HG03025 (cell line): ENCODE measurements around the gene MMUT.
"Not testable (repeated sequence)": the region's sequence is repeated elsewhere in the genome, so short reads cannot be mapped to it uniquely, and the experiment has no call there.

Experiments
- ATAC-seq: cut with Tn5 transposase; IDR thresholded peaks from one replicate; pipeline ENCODE4 v1.9.1; 2021; ENCODE audit warnings: mild to moderate bottlenecking, moderate library complexity; ENCODE audit not compliant: unreplicated experiment, low FRiP score

MMUT gene

DNA sequence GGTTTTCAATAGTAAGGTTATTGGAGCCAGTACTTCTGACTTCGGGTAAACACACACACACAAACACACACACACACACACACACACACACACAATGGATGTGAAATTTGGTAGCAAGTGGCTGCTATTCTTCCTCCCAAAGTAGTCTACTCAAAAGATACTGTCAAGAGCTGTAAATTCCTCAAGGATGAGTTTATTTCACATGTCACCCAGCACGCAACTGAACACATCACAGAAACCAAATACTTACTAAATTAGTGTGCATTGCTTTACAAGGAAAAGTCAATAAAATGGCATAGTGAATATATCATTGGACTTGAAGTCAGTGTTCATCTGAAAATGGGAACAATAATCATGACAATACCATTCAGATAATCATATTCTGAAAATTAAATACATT is 32.9 kb downstream of the MMUT start:
- no peak for ATAC-seq

GRCh38 chr6:49423817-49424216 is 39.2 kb downstream of the MMUT start:
- ATAC-seq: no peak

DNA sequence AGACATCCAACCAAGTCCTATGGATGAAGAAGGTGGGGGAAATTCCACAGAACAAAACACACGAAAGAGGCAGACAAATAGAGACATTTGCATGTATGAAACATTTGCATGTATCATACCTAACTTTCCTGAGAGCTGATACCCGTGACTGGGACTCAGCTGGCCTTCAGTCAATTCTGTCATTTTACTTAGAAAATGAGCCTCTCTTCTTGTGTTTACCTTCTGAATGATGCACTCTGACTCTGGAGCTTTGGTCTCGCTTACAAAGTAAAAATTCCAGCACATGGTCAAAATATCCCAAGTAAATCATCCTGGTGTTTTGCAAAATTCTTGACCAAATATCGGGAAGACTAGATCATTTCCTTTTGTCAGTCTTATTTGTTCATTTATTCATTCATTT is 46.9 kb downstream of the MMUT start:
- no peak for ATAC-seq

- ATAC-seq: no peak
Observed at GRCh38 chr6:49415358-49415757, 47.7 kb downstream of the MMUT start.

DNA sequence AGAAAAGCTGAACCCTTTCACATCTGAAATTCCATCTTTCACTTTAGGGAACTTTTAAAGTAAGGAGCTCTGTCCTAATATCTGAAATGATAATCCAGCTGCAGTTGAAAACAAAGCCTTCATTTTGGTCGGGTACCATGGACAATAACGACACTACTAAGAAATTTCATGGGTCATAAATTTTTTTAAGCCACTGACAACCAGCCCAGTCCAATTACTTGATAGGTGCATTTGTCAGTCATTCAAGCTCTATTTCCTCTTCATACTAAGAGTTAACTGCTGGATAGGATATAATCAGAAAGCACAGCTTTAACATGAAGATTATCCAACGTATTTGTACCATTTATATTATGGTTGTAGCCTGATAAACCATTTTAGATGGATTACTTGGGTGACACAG is 52.5 kb downstream of the MMUT start:
- ATAC-seq: no peak

DNA sequence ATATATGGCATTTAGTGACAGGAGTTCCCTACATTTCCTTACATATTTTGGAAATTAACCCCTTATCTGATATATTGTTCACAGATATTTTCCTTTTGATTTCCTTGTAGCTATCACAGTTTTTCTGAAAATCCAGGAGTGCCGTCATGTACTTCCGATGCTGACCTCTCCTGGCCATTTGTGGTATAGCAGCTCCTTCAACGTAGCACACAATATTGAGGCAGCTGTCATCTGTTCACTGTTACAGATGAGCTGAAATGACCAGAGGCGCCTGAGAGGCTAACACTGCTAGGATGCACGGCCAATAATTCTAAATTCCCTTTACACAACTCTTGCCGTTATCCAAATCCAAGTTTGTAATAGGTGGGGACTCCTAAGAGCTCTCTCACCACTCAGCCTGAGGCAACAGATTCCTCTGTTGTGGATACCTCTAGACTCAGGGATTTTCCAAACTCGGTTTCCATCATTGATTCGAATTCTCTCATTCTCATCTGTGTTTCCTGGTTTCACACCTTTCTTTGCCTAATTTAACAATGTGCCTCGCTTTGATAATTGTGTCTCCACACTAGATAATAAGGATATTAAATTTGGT is 53.0 kb downstream of the MMUT start:
- peak; percentile 93 for ATAC-seq

DNA sequence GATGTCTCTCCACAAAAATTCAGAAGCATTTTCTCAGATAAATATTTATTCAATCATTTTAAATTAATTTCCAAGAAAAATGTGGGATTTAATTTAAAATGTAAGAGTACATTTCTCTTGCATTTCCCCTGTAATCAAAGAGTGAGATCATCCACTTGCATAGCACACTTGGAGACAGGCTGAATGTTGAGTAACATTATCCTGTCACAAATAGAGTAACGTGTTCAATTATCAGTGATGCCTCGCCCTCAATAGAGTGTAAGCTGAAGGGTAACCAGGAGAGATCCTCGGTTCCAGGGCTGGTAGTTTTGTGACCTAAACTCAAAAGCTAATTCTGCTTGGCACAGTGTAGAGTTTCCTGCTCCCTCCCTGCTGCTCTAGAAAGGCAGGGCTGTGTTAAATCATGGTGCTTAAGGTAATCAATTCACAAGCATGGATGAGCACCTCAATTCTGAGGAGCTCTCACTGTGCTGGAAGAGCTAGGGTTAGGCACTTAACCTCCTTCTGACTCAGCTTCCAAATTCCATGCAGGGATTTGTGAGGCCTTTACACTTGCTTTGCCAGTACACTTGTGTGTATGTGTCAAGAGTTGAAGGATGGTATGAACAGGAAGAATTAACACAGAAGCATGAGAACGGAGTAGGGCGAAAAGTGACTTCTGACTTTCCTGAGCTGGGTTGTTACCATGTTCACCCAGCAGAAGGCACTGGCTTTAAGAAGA is 56.6 kb downstream of the MMUT start:
- no peak for ATAC-seq

GRCh38 chr6:49401063-49401462 is 62.0 kb downstream of the MMUT start:
- ATAC-seq: no peak

- ATAC-seq: not testable (repeated sequence)
Observed at GRCh38 chr6:49386667-49387508, 76.2 kb downstream of the MMUT start.

DNA sequence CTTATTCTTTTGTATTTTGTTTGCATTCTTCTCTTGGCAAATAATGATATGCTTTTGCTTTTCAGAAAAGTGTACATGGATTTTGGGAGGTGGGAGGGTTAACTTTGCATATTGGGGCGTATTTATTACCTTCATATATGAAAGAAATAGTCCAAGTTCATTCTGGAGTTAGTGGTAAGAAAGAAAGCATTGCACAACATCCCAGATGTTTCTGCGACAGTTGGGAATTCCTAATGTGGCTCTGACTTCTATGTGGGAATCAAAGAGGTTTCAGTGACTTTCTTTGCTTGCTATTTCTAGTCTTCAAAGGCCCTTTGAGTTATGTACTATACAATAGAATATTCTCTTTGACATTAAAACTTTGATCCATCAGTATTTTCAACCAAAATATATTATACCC is 78.1 kb downstream of the MMUT start:
- no peak for ATAC-seq
